ENCODE data around the gene BMPR1A. TPM values are rescaled to one million over a fixed set of nuclear protein-coding genes. Genes with fewer than 3 reads are reported as not detected.

BMPR1A gene
- total RNA-seq, 1 experiment from 2014 or later, result 104 TPM

DNA sequence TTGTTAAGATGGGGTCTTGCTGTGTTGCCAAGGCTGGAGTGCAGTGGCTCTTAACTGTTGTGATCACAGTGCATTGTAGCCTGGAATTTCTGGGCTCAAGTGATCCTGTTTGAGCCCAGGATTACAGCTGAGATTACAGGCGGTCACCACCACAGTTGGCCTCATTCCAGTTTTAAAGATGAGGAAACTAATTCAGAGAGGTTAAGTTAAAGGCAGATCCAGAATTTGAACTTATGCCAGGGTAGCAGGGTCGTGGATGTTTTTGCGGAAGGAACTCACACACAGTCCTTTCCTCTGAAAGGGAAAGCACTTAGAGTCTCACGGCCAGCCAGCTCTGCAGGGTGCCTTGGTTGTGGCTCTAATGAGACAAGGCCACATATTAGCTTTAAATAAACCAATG lies 116.3 kb downstream of the BMPR1A start (continued):
- TF ChIP-seq, protein P1, sequence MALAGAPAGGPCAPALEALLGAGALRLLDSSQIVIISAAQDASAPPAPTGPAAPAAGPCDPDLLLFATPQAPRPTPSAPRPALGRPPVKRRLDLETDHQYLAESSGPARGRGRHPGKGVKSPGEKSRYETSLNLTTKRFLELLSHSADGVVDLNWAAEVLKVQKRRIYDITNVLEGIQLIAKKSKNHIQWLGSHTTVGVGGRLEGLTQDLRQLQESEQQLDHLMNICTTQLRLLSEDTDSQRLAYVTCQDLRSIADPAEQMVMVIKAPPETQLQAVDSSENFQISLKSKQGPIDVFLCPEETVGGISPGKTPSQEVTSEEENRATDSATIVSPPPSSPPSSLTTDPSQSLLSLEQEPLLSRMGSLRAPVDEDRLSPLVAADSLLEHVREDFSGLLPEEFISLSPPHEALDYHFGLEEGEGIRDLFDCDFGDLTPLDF (CRISPR knock-in tag; IDR thresholded peaks at IDR 0.05), result no peak

DNA sequence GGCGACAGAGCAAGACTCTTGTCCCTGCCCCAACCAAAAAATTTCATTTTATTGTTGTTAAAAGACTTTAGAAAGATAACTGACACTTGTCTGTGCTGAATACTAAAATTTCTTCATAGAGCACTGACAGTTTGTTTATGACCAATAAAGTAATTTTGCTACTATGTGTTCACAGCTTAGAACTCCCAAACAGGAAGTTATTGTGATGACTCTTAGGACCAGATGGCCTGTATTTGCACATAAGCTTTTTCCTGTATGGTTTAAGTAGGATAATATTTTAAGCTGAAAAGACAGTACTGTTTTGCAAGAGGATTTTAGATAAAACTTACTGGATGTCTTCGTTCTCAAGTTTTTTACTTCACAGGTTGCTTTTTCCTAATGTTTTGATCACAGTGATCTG lies 120.3 kb downstream of the BMPR1A start:
- POLR2A ChIA-PET, result interaction anchor here (0.7 kb wide), 1 partner anchor 942 kb away, joined by 3 read pairs; no protein-coding TSS in a partner anchor
- Mint-ChIP-seq H3K9me3 (no peaks in the 10 kb centered on the region), H3K27me3 (ENCODE audit: low read depth) (no peaks in the 10 kb centered on the region; the same call in 1 of the 2 replicates), H3K4me3 (no peak overlapping the region), H3K27ac (no peak overlapping the region), H3K4me1 (peaks cover 55% of the 10 kb centered on the region), H3K36me3 (peaks cover 24% of the 10 kb centered on the region)
- TF ChIP-seq FOXP1 (CRISPR knock-in tag; IDR thresholded peaks at IDR 0.05; ENCODE audit: borderline replicate concordance) (no peak), NFE2L1 (CRISPR knock-in tag; IDR thresholded peaks at IDR 0.05) (no peak)
- TF ChIP-seq, protein P2, sequence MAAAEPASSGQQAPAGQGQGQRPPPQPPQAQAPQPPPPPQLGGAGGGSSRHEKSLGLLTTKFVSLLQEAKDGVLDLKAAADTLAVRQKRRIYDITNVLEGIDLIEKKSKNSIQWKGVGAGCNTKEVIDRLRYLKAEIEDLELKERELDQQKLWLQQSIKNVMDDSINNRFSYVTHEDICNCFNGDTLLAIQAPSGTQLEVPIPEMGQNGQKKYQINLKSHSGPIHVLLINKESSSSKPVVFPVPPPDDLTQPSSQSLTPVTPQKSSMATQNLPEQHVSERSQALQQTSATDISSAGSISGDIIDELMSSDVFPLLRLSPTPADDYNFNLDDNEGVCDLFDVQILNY (CRISPR knock-in tag; IDR thresholded peaks at IDR 0.05), result no peak
- DNase-seq (ENCODE audit: low spot score) (no peak), ATAC-seq (no peak)
- CTCF ChIA-PET, result interaction anchor here (0.6 to 0.7 kb wide), 2 partner anchors 81 to 183 kb away, joined by 4 to 6 read pairs; partner anchors contain the start of gene SNCG

DNA sequence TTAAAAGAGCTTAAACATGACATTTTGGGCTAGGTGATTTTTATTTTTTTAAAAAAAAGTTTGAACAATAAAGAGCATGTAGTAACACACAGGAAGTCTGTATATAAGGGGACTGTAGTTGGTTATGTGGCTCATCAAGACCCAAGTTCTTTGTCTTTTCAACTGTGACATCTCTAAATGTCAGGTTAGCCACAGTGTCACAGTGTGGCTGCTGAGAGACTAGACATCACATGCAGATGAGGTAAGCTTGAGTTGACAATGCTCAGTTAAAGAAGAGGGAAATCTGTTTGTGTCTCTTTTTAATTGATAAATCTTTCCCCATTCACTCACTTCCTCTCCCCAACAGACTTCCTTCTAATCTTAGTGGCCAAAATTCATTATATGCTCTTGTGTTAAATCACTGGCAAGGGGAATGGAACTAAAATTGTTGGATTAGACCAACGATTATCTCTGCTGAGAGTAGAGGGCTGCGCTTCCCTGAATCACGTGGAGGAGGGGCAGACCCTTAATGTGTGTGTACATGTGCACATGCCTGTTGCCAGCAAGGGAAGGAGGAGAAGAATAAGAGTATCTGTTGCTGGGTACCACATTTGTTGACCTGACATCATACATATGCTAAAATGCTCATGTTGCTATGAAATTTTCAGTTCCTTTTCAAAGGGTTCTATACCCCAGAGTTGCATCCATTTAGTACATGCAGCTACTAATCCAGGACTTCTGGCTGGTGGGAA lies 122.7 kb downstream of the BMPR1A start:
- ATAC-seq, result no peak
- no peak for DNase-seq (ENCODE audit: low spot score)
- peak overlapping the region; percentile 79 for H3K27ac Mint-ChIP-seq
- no peaks in the 10 kb centered on the region for H3K9me3 Mint-ChIP-seq
- ChIA-PET CTCF (interaction anchor here (1.7 kb wide), 1 partner anchor 20 kb away, joined by 4 read pairs; no protein-coding TSS in a partner anchor), POLR2A (interaction anchor here (1.2 kb wide), 1 partner anchor 20 kb away, joined by 3 read pairs; no protein-coding TSS in a partner anchor)
- peaks cover 33% of the 10 kb centered on the region for H3K36me3 Mint-ChIP-seq
- H3K27me3 Mint-ChIP-seq (ENCODE audit: low read depth), result no peaks in the 10 kb centered on the region; the same call in 1 of the 2 replicates
- peaks cover 36% of the 10 kb centered on the region for H3K4me1 Mint-ChIP-seq
- TF ChIP-seq, protein P3, sequence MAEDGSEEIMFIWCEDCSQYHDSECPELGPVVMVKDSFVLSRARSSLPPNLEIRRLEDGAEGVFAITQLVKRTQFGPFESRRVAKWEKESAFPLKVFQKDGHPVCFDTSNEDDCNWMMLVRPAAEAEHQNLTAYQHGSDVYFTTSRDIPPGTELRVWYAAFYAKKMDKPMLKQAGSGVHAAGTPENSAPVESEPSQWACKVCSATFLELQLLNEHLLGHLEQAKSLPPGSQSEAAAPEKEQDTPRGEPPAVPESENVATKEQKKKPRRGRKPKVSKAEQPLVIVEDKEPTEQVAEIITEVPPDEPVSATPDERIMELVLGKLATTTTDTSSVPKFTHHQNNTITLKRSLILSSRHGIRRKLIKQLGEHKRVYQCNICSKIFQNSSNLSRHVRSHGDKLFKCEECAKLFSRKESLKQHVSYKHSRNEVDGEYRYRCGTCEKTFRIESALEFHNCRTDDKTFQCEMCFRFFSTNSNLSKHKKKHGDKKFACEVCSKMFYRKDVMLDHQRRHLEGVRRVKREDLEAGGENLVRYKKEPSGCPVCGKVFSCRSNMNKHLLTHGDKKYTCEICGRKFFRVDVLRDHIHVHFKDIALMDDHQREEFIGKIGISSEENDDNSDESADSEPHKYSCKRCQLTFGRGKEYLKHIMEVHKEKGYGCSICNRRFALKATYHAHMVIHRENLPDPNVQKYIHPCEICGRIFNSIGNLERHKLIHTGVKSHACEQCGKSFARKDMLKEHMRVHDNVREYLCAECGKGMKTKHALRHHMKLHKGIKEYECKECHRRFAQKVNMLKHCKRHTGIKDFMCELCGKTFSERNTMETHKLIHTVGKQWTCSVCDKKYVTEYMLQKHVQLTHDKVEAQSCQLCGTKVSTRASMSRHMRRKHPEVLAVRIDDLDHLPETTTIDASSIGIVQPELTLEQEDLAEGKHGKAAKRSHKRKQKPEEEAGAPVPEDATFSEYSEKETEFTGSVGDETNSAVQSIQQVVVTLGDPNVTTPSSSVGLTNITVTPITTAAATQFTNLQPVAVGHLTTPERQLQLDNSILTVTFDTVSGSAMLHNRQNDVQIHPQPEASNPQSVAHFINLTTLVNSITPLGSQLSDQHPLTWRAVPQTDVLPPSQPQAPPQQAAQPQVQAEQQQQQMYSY (CRISPR knock-in tag; IDR thresholded peaks at IDR 0.05), result no peak
- TF ChIP-seq RORB (CRISPR knock-in tag; IDR thresholded peaks at IDR 0.05), result no peak
- TF ChIP-seq NFE2L1 (CRISPR knock-in tag; IDR thresholded peaks at IDR 0.05), result no peak
- TF ChIP-seq CREB1 (CRISPR knock-in tag; IDR thresholded peaks at IDR 0.05), result no peak
- no peak overlapping the region for H3K4me3 Mint-ChIP-seq

DNA sequence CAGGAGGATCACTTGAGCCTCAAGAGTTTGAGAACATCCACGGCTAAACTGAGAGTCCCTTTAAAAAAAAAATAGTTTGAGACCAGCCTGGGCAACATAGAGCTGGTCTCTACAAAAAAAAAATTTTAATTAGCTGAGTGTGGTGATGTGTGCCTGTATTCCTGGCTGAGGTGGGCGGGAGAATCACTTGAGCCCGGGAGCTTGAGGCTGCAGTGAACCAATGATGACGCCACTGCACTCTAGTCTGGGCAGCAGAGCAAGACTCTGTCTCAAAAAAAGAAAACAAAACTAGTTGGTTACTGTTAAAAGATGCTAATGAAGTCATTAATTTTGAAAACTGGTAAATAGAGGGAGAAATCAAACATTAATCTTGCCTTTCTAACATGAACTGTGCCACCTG lies 124.6 kb downstream of the BMPR1A start:
- ATAC-seq (no peak), DNase-seq (ENCODE audit: low spot score) (no peak)
- Mint-ChIP-seq H3K27me3 (ENCODE audit: low read depth) (no peaks in the 10 kb centered on the region; the same call in 1 of the 2 replicates), H3K27ac (no peak overlapping the region), H3K36me3 (peaks cover 33% of the 10 kb centered on the region), H3K4me1 (peaks cover 29% of the 10 kb centered on the region), H3K9me3 (no peaks in the 10 kb centered on the region), H3K4me3 (no peak overlapping the region)
- CTCF ChIA-PET, result no interaction called here
- POLR2A ChIA-PET, result no interaction called here
- TF ChIP-seq NR3C1 (CRISPR knock-in tag; conservative IDR thresholded peaks at IDR 0.05; ENCODE audit: low read depth), result no peak
- no peak for TF ChIP-seq ZNF423 (CRISPR knock-in tag; IDR thresholded peaks at IDR 0.05)
- TF ChIP-seq SP1 (CRISPR knock-in tag; conservative IDR thresholded peaks at IDR 0.05), result no peak
- TF ChIP-seq RORB (CRISPR knock-in tag; IDR thresholded peaks at IDR 0.05), result no peak
- TF ChIP-seq, protein P4, sequence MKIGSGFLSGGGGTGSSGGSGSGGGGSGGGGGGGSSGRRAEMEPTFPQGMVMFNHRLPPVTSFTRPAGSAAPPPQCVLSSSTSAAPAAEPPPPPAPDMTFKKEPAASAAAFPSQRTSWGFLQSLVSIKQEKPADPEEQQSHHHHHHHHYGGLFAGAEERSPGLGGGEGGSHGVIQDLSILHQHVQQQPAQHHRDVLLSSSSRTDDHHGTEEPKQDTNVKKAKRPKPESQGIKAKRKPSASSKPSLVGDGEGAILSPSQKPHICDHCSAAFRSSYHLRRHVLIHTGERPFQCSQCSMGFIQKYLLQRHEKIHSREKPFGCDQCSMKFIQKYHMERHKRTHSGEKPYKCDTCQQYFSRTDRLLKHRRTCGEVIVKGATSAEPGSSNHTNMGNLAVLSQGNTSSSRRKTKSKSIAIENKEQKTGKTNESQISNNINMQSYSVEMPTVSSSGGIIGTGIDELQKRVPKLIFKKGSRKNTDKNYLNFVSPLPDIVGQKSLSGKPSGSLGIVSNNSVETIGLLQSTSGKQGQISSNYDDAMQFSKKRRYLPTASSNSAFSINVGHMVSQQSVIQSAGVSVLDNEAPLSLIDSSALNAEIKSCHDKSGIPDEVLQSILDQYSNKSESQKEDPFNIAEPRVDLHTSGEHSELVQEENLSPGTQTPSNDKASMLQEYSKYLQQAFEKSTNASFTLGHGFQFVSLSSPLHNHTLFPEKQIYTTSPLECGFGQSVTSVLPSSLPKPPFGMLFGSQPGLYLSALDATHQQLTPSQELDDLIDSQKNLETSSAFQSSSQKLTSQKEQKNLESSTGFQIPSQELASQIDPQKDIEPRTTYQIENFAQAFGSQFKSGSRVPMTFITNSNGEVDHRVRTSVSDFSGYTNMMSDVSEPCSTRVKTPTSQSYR (CRISPR knock-in tag; IDR thresholded peaks at IDR 0.05), result no peak
- TF ChIP-seq ZNF138 (CRISPR knock-in tag; conservative IDR thresholded peaks at IDR 0.05), result no peak
- TF ChIP-seq MXD4 (CRISPR knock-in tag; IDR thresholded peaks at IDR 0.05; ENCODE audit: borderline replicate concordance), result no peak
- TF ChIP-seq, protein P5, sequence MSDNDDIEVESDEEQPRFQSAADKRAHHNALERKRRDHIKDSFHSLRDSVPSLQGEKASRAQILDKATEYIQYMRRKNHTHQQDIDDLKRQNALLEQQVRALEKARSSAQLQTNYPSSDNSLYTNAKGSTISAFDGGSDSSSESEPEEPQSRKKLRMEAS (CRISPR knock-in tag; IDR thresholded peaks at IDR 0.05), result no peak
- TF ChIP-seq NR1H2 (CRISPR knock-in tag; IDR thresholded peaks at IDR 0.05), result no peak
